SW480 (cell line): Measurements from ENCODE around the gene CAMSAP1.
"Not testable (repeated sequence)": the region's sequence is repeated elsewhere in the genome, so short reads cannot be mapped to it uniquely, and the experiment has no call there.

Experiments used
- DNase-seq: peaks from one replicate; pipeline ENCODE4 v3.0.0-alpha.2; 2016; ENCODE audit warnings: low spot score

The CAMSAP1 gene, protein sequence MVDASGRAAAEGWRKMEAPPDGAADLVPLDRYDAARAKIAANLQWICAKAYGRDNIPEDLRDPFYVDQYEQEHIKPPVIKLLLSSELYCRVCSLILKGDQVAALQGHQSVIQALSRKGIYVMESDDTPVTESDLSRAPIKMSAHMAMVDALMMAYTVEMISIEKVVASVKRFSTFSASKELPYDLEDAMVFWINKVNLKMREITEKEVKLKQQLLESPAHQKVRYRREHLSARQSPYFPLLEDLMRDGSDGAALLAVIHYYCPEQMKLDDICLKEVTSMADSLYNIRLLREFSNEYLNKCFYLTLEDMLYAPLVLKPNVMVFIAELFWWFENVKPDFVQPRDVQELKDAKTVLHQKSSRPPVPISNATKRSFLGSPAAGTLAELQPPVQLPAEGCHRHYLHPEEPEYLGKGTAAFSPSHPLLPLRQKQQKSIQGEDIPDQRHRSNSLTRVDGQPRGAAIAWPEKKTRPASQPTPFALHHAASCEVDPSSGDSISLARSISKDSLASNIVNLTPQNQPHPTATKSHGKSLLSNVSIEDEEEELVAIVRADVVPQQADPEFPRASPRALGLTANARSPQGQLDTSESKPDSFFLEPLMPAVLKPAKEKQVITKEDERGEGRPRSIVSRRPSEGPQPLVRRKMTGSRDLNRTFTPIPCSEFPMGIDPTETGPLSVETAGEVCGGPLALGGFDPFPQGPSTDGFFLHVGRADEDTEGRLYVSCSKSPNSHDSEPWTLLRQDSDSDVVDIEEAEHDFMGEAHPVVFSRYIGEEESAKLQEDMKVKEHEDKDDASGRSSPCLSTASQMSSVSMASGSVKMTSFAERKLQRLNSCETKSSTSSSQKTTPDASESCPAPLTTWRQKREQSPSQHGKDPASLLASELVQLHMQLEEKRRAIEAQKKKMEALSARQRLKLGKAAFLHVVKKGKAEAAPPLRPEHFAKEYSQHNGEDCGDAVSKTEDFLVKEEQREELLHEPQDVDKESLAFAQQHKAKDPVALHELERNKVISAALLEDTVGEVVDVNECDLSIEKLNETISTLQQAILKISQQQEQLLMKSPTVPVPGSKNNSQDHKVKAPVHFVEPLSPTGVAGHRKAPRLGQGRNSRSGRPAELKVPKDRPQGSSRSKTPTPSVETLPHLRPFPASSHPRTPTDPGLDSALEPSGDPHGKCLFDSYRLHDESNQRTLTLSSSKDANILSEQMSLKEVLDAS (N-terminal part only)

DNA sequence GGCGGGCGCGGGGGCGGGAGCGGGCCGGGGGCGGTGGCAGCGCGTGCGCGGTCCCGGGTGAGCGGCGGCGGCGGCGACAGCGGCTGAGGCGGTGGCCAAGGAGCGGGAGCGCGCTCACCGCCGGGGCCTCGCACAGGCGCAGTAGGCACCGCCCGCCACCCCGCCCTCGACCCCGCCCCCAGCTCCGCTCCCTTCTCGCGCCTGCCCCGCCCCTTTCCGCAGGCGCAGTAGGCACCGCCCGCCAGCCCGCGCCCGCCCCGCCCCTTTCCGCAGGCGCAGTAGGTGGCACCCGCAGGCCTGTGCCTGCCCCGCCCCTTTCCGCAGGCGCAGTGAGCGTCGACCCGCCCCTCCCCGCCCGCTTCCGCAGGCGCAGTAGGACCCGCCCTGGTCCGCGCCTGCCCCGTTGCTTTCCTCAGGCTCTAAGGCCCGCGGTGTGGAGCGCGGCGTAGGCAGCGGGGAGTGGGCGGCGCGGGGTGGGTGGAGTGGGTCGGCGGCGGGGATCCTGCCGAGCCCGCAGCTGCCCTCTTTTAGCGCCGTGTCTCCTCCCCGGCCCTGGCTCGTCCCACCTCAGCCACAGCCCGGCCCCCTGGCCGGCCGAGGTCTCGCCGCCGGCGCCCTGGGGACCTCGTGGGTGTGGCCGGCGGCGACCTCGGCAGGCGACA is at the start of gene CAMSAP1:
Gene CAMSAP1, minus strand, starts transcription at position 116 of the 662 bp plus-strand sequence. CDS start 387 bp downstream, outside the sequence.
- DNase-seq, result peak; percentile 91

DNA sequence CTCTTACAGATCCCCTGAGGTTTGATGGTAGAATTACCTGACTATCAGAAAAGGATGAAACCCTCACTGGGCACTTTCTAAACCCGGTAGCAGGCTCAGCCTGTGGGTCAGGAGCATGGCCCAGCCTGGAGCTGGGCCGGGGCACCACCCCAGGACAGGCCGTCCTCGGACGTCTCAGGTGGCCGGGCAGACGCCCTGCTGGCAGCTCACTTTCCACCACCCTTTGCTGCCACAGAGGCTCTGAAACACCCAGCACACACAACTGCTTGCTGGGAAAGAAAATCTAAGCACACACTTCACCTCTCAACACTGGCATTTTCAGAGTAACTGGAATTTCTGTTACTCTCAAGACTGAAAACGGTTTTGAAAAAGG is 49.4 kb upstream of the CAMSAP1 start:
- no peak for DNase-seq

DNA sequence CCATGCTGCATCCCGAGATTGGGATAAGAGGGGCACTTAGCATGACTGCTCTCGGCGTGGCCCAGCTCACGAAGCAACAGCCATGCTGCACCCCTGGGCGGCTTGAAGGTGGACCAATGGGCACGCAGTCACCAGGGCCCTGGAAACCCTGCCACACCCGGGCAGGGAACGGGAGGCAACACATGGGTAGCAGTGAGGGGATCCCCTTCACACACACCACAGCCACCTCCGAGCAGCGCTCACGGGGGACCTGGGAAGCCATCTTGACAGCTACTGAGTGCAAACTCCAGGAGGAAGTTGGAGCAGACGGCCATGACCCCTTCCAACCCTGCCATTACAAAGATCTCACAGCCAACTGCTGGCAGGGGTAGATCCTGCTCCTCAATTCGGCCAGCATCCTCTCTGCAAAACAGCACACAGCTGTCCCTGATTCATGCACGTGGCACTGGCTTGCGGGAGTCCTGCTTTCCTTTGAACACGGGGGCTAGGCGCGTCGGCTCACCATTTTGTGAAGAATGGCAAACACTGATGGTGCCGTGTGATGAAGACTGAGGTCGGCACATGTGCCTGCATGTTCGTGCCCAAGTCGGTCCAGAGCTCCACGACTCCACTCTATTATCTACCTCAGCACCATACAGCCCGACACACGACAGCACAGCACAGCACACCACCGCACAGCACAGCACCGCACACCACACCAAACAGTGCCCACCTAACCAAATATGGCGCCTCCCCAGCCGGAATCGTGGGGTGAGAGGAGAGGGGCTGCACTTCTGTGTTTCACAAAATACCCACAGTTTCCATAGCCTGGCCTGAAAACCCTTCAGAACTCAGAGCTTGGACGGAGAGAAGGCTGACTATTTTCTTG is 48.8 kb upstream of the CAMSAP1 start:
- no peak for DNase-seq

DNA sequence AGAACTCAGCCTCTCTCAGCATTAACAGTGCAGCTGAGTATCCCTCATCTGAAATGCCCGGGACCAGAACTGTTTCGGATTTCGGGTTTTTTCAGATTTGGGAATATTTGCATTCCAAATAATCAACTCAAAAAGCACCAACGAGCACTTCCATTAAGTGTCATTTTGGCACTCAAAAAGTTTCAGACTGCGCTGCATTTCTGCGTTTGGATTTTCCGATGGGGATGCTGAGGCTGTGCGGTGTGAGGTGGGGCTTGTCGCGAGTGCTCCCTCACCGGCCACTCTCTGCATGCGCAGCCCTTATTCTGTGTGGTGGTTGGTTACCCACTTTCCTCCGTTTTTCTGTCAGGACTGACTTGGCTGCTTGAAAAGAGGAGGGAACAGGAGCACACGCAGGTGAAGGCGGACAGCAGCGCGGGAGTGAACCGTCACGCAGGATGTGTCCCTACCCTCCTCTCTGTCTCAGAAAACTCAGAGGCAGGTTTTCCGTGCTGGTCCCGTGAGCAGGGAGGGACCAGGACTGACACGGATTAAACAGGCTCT is 45.4 kb upstream of the CAMSAP1 start:
- no peak for DNase-seq

DNA sequence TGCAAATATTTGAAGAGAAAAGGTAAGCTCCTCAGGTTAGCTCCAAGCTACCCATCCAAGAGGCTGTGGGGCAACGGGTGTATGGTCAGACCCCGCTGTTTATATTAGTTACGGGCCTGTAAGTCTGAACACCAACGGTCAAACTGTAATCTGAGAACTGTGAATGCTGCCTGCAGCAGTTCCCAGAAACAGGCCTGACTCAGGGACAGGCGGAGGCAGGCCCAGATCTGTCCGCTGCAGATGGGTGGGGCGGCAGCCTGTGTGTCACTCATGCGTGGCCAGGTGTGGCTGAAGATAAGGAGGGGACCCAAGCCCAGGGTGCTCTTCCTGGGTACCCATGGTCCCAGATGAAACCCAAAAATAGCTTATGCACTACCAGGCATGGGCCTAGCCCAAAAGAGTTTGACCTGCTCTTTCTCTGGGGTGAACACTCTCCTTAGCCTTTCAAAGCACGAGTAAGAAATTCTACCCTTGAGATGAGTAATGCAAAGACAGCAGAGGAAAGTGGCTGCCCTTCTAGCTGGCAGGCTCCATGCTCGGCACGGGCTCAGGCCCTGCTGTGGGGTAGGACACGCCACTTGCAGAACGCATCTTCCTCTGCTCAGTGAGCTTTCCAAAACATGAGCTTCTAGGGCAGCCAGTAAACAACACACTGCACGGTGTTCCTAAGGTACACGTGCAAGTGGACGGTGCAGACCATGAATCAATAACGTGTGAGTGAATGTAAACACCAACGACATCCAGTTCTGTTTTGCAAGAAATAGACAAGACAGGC is 44.7 kb upstream of the CAMSAP1 start:
- peak; percentile 79 for DNase-seq

DNA sequence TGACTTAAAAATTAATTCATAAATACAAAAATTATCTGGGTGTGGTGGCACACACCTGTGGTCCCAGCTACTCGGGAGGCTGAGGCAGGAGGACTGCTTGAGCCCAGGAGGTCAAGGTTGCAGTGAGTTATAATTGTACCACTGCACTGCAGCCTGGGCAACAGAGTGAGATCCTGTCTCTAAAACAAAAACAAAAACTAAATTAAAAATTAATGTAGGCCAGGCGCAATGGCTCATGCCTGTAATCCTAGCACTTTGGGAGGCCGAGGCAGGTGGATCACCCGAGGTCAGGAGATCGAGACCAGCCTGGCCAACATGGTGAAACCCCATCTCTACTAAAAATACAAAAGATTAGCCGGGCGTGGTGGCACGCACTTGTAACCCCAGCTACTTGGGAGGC is 44.0 kb upstream of the CAMSAP1 start:
- DNase-seq, result not testable (repeated sequence)

DNA sequence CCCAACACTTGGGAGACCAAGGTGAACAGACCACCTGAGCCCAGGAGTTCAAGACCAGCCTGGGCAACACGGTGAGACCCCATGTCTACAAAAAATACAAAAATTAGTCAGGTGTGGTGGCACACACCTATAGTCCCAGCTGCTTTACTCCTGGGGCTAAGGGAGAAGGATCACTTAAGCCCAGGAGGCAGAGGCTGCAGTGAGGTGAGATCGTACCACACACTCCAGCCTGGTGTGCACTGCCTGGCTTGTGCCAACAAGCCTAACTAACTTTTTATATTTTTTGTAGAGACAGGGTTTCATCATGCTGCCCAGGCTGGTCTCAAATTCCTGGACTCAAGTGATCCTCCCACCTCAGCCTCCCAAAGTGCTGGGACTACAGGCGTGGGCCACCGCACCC is 43.5 kb upstream of the CAMSAP1 start:
- DNase-seq, result not testable (repeated sequence)

DNA sequence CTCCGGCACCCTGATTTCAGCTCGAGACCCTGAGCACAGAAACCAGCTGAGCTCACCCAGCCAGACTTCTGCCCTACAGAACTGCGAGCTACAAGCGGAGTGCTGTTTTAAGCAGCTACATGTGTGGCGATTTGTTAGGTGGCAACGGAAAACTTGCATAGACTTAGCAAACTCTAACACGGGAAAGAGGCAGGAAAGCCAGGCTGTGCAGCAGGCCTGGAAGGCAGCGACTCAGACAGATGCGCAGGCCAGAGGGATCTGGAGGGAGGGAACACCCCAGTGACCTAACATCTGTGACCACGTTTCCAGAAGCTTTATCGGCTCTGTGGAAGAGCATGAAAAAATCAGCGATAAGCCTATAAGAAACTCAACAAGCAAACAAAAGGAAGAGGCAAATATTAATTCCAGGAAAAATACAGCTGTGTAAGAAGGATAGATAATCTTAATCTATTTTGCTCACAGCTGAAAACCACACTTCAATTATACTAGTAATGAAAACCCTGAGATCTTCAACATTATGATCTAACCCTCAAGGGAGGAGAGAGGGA is 42.9 kb upstream of the CAMSAP1 start:
- no peak for DNase-seq

DNA sequence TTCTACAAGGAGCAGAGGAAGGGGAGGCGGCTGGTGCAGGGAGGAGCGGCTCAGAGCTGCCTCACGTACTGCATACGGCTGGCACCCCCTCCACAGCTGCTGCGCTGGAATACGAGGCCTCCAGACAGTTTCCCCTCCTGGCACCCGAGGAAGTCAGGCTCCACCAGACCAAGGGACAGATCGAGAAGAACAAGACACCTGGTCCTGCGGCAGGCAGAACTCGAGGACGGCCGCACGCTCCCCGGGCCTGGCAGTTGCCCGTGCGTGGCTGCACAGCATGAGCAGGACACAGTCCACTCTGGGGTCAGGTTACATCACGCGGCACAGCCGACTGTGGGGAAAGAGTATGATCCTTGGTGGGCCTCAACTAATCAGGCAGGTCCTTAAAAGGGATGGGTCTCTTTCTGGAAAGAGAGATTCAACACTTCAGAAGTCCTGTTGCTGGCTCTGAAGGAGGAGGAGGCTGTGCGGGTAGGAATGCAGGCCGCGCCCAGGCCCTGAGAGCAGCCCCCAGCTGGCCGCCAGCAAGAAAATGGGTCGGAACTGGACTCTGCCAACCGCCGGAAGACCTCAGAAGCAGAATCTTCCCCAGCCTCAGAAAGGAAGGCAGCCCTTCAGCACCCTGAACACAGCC is 42.3 kb upstream of the CAMSAP1 start:
- DNase-seq, result peak; percentile 37

DNA sequence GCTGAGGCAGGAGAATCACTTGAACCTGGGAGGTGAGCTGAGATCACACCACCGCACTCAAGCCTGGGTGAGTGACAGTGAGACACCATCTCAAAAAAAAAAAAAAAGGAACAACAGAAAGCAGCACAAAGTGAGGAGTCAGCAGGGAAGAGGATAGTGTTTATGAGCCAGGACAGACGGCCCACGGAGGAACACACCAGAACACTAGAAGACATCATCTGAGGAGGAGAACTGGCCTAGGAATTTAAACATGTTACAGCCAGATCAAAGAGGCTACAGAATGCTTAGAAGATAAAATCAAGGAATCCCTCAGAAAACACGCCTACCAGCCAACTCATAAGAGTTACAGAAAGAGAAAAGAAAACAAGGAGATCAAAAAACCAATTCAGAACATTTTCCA is 41.6 kb upstream of the CAMSAP1 start:
- DNase-seq, result peak; percentile 56

DNA sequence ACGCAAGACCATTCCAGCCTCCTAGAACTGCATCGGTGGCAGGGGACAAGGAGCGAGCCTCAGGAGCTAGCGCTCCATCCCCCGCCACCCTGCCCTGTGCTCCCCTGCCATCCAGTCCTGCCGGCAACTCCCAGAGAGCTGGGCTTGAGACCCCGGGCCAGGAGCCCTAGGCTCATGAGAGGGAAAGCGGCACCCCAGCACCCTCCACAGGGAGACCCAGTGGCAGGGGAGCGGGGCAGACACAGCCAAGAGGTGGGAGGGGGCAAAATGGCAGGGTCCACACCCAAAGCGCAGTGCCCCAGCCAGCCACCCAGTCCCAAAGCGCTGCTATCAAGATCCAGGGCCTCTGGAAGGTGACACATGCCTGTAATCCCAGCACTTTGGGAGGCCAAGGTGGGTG is 41.1 kb upstream of the CAMSAP1 start:
- no peak for DNase-seq

DNA sequence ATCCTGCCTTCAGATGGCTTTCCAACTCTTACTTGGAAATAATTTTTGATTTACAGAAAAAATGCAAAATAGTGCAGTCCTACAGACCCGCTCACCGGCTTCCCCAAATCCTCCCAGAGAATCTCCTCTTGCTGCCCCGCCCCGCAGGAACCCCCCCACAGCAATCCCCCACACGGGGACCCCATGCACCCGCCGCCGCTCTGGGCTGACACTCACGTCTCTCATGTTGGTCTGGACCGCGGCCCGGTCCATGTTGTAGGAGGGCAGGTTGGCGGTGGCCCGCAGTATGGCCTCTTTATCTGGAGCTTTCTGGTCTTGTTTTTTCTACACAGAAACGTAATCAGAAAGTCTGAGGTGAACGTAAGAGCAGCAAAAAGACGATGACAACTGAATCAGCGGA is 40.2 kb upstream of the CAMSAP1 start:
- no peak for DNase-seq

DNA sequence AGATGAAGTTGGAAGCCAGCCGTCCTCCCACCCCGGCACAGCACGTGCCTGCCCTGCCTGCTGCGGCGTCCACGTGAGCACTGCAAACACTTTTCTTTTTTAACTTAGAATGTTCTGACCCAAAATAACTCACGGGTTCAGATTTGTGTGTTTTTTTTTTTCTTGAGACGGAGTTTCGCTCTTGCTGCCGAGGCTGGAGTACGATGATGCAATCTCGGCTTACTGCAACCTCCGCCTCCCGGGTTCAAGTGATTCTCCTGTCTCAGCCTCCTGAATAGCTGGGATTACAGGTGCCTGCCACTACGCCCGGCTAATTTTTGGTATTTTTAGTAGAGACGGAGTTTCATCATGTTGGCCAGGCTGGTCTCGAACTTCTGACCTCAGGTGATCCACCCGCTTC is 39.8 kb upstream of the CAMSAP1 start:
- DNase-seq, result not testable (repeated sequence)

DNA sequence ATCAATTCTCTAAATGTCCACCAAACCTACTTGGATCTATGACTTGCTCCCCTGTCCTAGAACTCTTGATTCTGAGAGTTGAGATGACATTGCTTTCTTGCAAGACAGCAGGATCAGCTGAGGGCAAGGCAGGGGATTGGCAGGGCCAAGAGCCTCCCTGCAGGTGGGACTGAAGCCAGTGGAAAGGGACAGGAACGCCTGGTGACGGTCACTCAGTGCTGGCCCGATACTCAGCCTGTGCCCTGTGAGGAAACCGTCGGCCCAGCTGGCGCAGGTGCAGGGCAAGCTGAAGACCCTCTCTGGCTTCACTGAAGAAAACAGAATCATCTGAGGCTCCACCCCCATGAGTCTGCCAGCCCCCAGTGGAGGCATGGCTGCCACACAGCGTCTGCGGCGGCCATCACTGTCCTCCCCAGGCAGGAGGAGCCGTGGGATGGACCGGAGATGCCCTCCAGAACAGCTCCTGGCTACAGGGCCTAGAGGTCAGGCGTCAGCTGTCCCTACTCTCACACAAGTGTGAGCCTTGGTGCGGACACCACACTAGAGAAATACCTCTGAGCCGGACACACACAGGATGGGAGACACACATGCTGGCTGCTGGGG is 39.1 kb upstream of the CAMSAP1 start:
- no peak for DNase-seq

DNA sequence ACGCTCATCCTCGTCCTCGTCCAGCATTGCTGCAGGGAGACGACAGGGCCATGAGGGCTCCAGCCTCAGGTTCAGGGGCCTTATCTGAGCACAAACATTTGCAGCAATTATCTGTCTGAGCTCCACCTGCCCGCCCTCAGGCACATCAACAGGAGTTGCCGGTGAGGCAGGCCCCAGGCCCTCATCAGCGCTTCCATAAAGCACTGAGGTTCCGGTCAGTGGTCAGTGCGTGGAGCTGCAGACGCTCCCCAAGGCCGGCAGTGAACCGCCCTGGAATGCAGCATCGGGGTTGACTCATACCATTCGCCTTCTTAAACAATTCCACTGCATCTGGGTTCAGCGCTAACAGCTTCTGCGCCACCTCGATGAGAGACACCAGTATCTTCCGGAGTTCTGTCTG is 38.6 kb upstream of the CAMSAP1 start:
- DNase-seq, result no peak

DNA sequence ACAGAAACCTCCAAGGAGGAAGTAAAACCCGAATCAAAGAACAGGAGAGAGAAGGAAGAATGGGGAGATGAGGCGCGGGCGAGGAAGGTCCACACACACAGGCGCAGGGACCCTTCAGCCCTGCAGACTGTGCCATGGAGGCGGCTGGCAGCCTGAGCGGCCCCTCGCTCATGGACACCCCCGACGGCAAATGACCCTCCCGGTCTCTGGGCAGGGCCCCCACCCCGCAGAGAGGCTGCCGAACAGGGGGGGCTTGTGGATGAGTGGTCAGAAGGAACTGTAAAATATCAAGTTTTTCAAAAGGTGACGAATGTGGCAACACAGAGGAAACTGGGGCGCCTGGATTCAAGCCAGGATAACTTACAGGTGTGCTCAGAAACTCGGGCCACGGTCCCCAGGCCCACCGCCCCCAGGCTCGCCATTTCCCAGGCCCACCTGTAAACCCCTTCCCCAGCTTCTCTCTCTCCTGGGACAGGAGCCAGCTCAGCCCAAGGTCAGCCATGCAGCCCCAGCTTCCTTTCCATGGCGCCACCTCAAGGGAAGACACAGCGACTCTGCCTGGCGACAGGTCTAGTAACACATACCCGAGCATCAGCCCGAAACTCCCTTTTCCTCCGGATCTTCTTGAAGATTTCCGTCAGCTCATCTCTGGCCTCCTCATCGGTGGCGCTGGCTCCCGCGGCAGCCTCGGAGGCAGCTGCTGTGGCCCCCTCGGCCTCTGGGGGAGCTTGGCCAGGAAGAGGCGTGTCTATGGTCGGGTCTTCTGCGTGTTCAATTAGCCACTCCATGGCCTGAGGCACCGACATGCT is 37.3 kb upstream of the CAMSAP1 start:
- no peak for DNase-seq

DNA sequence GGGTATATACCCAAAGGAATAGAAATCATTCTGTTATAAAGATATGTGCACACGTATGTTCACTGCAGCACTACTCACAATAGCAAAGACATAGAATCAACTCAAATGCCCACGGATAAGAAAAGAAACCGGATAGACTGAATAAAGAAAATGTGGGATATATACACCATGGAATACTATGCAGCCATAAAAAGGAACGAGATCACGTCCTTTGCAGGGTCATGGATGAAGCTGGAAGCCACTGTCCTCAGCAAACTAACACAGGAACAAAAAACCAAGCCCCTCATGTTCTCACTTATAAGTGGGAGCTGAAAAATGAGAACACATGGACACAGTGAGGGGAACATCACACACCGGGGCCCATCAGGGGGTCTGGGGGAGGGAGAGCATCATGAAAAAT is 36.3 kb upstream of the CAMSAP1 start:
- DNase-seq, result not testable (repeated sequence)
